ENCODE measurements around the gene CTIF.

DNA sequence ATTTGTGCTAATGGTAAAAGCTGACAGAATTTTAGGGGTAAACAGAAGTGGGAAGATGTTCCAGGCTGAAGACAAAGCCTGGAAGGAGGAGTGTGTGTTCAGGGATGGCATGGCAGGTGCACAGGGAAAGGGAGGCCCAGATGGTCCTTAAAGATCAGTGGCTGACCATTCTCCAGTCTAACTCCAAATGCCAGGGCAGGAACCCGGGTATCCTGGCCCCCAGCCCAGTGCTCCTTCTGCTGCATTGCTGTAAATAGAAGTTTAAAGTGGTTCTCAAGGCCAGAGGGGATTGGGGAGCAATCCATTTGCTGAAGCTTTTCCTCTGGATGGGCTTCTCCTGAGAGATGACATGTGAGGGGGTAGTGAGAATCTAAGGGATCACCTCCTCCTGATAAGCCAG, 158.6 kb downstream of the CTIF start:
- TF ChIP-seq POLR2A (IDR thresholded peaks at IDR 0.05; ENCODE audit: low read depth, low read length) = no peak
- no peak for TF ChIP-seq SPI1 (IDR thresholded peaks at IDR 0.05; ENCODE audit: low read depth, low read length)
- TF ChIP-seq POLR2AphosphoS5 (IDR thresholded peaks at IDR 0.05; ENCODE audit: low read depth, low read length) = no peak

All from GM12891 (cell line).